Adrenal gland (tissue), 5 donors: ENCODE results near the gene AFF1.

Experiments used
- CTCF ChIP-seq, 6 experiments: fragments of 450-650 bp in 4 of 6; fragments of 200-600 bp in 2 of 6; sonication (generic) in 1 of 6; IDR thresholded peaks; 1 replicate in 5 of 6; 2 replicates in 1 of 6; pipeline versions ENCODE4 v1.5.1 to v1.8.0; 2016 to 2021; ENCODE audit warnings: antibody characterized with exemption in 6 of 6, mild to moderate bottlenecking in 2 of 6, moderate library complexity in 1 of 6
- POLR2A ChIP-seq, 2 donors: fragments of 450-650 bp; IDR thresholded peaks; one replicate each; pipeline ENCODE4 v1.6.1; 2017; ENCODE audit warnings: antibody characterized with exemption in 2 of 2, mild to moderate bottlenecking in 2 of 2, moderate library complexity in 1 of 2
- donor health status: DM: no; HTN: no; CAD: no.

- TF ChIP-seq CTCF (IDR thresholded peaks at IDR 0.05) (no peak), POLR2A (IDR thresholded peaks at IDR 0.05) (no peak)
These were observed 206.6 kb downstream of the AFF1 start for GRCh38 chr4:87141428-87141827.
